Peyer's patch (tissue), 4 donors: ENCODE results near the gene DPP3.
A peak's percentile ranks its signal among the peaks of the same experiment; 100 is the strongest.

Source experiments
- CTCF ChIP-seq, 6 experiments: fragments of 450-650 bp in 4 of 6; fragments of 200-600 bp in 2 of 6; sonication (generic) in 1 of 6; IDR thresholded peaks; one replicate each; pipeline ENCODE4 v1.5.1; 2017 to 2019; ENCODE audit warnings: antibody characterized with exemption in 6 of 6, mild to moderate bottlenecking in 3 of 6, moderate library complexity in 1 of 6
- POLR2A ChIP-seq, 2 donors: fragments of 450-650 bp; IDR thresholded peaks; one replicate each; pipeline ENCODE4 v1.5.1; 2017; ENCODE audit warnings: antibody characterized with exemption in 2 of 2, mild to moderate bottlenecking in 2 of 2, moderate library complexity in 2 of 2

DNA sequence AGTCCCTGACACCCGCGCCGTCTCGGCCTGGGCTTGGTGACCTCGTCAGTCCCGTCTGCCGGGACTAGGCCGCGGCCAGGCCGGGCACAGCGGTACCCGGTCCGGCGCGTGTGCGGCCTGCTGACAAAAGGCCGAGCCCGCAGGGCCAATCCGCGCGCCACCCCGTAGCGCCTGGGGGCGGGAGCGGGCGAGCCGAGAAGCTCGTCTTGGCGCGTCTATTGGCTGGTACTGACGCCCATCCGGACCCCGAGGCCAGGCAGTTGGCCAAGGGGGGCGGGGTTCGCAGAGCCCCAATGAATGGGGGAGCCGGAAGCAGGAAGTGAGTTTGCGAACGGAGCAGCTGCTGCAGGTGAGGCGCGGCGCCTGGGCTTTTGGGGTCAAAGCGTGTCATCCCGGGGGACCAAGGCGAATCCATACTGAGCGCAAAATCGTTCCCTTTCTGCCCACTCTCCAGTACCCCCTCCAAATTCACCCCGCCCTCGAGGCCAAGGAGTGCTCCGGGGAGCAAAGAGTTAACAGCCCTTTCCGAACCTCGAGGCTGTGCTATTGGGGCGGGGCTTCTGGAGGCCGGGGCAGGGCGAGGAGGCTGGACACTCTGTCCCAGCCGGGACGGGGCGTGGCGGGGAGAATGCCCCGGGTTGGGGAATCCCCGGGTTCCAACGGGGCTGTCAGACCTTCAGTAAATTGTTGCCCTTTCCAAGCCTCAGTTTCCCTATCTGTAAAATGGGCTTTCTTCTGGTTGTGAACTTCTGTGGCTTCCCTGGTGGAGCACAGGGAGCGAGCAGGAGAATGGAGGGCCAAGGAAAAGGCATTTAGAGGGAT, at the start of gene DPP3:
- TF ChIP-seq CTCF (IDR thresholded peaks at IDR 0.05) = peak in 1 of 6 experiments; percentile 3
- peak; percentile 95 to 96 for TF ChIP-seq POLR2A (IDR thresholded peaks at IDR 0.05)
